SK-N-SH (cell line): ENCODE data around the gene ZNF516.

ENCODE experiments used
- CTCF ChIP-seq: fragments of 200-600 bp; sonication (generic); IDR thresholded peaks from 2 replicates; pipeline ENCODE4 v1.6.1; 2017; ENCODE audit warnings: antibody characterized with exemption, mild to moderate bottlenecking, moderate library complexity
- EZH2phosphoT487 ChIP-seq: fragments of 200-600 bp; sonication (generic); IDR thresholded peaks from 2 replicates; pipeline ENCODE4 v1.6.1; 2017; ENCODE audit warnings: low read depth, mixed run types, mild to moderate bottlenecking, antibody characterized with exemption, moderate library complexity, borderline replicate concordance
- JUND ChIP-seq: IDR thresholded peaks from 2 replicates; pipeline ENCODE4 v1.4.0; 2012
- SMC3 ChIP-seq: IDR thresholded peaks from 2 replicates; pipeline ENCODE4 v1.6.1; 2012; ENCODE audit warnings: low read depth, low read length, improper control_type of control experiment
- YY1 ChIP-seq: IDR thresholded peaks from 2 replicates; pipeline ENCODE4 v1.4.0; 2012; ENCODE audit warnings: low read depth, mild to moderate bottlenecking

GRCh38 chr18:76443519-76444445, 51.3 kb downstream of the ZNF516 start:
- no peak for TF ChIP-seq EZH2phosphoT487
- no peak for TF ChIP-seq CTCF
- TF ChIP-seq SMC3: no peak
- no peak for TF ChIP-seq YY1
- TF ChIP-seq JUND: no peak
